Measurements from ENCODE around the gene OR2AE1. TPM values are rescaled to one million over a fixed set of nuclear protein-coding genes. Genes with fewer than 3 reads are reported as not detected.

The OR2AE1 gene
- total and polyA plus RNA-seq, 2 donors (not counting 1 experiment from before 2014, with no cell fraction given) = 0.43 to 1.3 TPM

DNA sequence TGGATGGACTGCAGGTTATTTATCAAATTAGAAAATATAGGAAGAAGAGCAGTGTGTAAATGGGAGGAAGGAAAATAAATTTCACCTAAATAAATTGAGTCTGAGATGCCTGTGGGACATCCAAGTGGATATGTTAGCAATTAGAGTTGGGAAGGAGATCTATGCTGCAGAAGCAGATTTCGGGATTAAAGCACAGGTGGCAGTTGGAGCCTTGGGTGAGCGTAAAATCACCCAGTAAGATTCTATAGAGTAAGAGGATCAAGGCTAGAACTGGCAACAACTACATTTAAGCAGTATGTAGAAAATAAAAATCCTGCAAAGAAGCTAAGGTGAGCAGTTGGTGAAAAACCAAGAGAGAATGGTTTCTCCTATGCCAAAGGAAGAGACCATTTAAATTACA, 34.1 kb upstream of the OR2AE1 start:
- POLR2A ChIA-PET = no interaction called here
- Histone ChIP-seq H3K4me3 (ENCODE audit: control extremely low read depth in 1 of 5, extremely low read depth in 1 of 5, insufficient read depth in 1 of 5, low read depth in 2 of 5, low read length in 4 of 5) (no peak overlapping the region), H3K36me3 (replicated peaks in 1 of 2; ENCODE audit: control extremely low read depth in 1 of 2, control insufficient read depth in 1 of 2, extremely low read depth in 1 of 2, insufficient read depth in 2 of 2, low read length in 1 of 2) (peaks cover 3 to 44% of the 10 kb centered on the region in 2 experiments), H3K27me3 (replicated peaks in 1 of 4; ENCODE audit: control extremely low read depth in 1 of 4, control insufficient read depth in 3 of 4, insufficient read depth in 4 of 4, low read length in 3 of 4) (no peaks in the 10 kb centered on the region), H3K4me1 (ENCODE audit: control insufficient read depth in 2 of 2, insufficient read depth in 2 of 2, low read length in 2 of 2) (peaks cover 5 to 6% of the 10 kb centered on the region in 2 donors), H3K9ac (ENCODE audit: low read length) (no peak overlapping the region), H2AFZ (ENCODE audit: insufficient read depth, low read depth, low read length, poor library complexity, severe bottlenecking) (no peak overlapping the region), H4K20me1 (ENCODE audit: control insufficient read depth, insufficient read depth, low read length, poor library complexity, severe bottlenecking) (peaks cover 57% of the 10 kb centered on the region), H3K9me3 (ENCODE audit: control extremely low read depth in 1 of 3, control insufficient read depth in 2 of 3, insufficient read depth in 1 of 3, low read length in 2 of 3) (no peaks in the 10 kb centered on the region), H3K27ac (ENCODE audit: low read length in 2 of 2) (no peak overlapping the region), H3K4me2 (replicated peaks; ENCODE audit: low read depth, low read length, poor library complexity, severe bottlenecking) (no peak overlapping the region), H3K79me2 (ENCODE audit: control insufficient read depth, insufficient read depth, low read length) (peaks cover 69% of the 10 kb centered on the region)
- Mint-ChIP-seq H3K4me3 (no peak overlapping the region), H3K27ac (no peak overlapping the region), H3K9me3 (ENCODE audit: insufficient read depth) (no peaks in the 10 kb centered on the region), H3K27me3 (no peaks in the 10 kb centered on the region), H3K4me1 (peaks cover 27% of the 10 kb centered on the region)
- intact Hi-C loops (cut with micrococcal nuclease) = no loop called here
- CTCF ChIA-PET = interaction anchor here (9.2 kb wide), 1 partner anchor 82 kb away, joined by 94 read pairs; no protein-coding TSS in a partner anchor
- no peak for ATAC-seq (ENCODE audit: low read depth)
- DNase-seq = no peak
- WGBS (ENCODE audit: insufficient coverage) = no CpG with 5 or more reads among the region's 2 CpGs
- no peak for TF ChIP-seq EZH2 (IDR thresholded peaks at IDR 0.05; ENCODE audit: borderline replicate concordance, insufficient read depth, low read depth, low read length, poor library complexity, severe bottlenecking)
- TF ChIP-seq, protein P1, sequence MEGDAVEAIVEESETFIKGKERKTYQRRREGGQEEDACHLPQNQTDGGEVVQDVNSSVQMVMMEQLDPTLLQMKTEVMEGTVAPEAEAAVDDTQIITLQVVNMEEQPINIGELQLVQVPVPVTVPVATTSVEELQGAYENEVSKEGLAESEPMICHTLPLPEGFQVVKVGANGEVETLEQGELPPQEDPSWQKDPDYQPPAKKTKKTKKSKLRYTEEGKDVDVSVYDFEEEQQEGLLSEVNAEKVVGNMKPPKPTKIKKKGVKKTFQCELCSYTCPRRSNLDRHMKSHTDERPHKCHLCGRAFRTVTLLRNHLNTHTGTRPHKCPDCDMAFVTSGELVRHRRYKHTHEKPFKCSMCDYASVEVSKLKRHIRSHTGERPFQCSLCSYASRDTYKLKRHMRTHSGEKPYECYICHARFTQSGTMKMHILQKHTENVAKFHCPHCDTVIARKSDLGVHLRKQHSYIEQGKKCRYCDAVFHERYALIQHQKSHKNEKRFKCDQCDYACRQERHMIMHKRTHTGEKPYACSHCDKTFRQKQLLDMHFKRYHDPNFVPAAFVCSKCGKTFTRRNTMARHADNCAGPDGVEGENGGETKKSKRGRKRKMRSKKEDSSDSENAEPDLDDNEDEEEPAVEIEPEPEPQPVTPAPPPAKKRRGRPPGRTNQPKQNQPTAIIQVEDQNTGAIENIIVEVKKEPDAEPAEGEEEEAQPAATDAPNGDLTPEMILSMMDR (IDR thresholded peaks at IDR 0.05) = no peak

DNA sequence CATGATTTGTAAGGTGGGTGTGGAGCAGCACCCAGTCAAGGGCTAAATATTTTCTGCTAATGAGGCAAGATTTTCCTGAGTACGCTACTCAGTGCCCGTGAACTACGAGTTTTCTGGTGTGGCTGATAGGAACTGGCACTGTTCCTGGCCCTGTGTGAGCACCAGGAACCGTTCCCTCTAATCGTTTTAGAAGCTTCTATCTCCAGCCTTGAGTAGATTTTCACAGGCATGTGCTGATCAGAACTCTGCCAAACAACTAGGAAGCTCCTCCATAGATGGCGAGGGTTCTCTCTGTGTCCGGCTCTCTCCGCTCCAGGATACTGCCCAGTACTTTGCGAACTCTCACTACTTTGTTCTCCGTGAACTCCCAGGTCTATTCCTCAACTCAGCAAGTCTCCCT, 24.7 kb upstream of the OR2AE1 start:
- Histone ChIP-seq H3K27ac (ENCODE audit: low read length in 2 of 2) (no peak overlapping the region), H3K79me2 (ENCODE audit: control insufficient read depth, insufficient read depth, low read length) (no peaks in the 10 kb centered on the region), H2AFZ (ENCODE audit: insufficient read depth, low read depth, low read length, poor library complexity, severe bottlenecking) (no peak overlapping the region), H3K9me3 (ENCODE audit: control extremely low read depth in 1 of 3, control insufficient read depth in 2 of 3, insufficient read depth in 1 of 3, low read length in 2 of 3) (peaks cover 0 to 3% (median 0%) of the 10 kb centered on the region in 3 donors), H3K9ac (ENCODE audit: low read length) (no peak overlapping the region), H4K20me1 (ENCODE audit: control insufficient read depth, insufficient read depth, low read length, poor library complexity, severe bottlenecking) (peaks cover 16% of the 10 kb centered on the region), H3K4me2 (replicated peaks; ENCODE audit: low read depth, low read length, poor library complexity, severe bottlenecking) (no peak overlapping the region), H3K4me1 (ENCODE audit: control insufficient read depth in 2 of 2, insufficient read depth in 2 of 2, low read length in 2 of 2) (no peaks in the 10 kb centered on the region), H3K4me3 (ENCODE audit: control extremely low read depth in 1 of 5, extremely low read depth in 1 of 5, insufficient read depth in 1 of 5, low read depth in 2 of 5, low read length in 4 of 5) (no peak overlapping the region), H3K27me3 (replicated peaks in 1 of 4; ENCODE audit: control extremely low read depth in 1 of 4, control insufficient read depth in 3 of 4, insufficient read depth in 4 of 4, low read length in 3 of 4) (no peaks in the 10 kb centered on the region), H3K36me3 (replicated peaks in 1 of 2; ENCODE audit: control extremely low read depth in 1 of 2, control insufficient read depth in 1 of 2, extremely low read depth in 1 of 2, insufficient read depth in 2 of 2, low read length in 1 of 2) (peaks cover 3 to 59% of the 10 kb centered on the region in 2 experiments)
- Mint-ChIP-seq H3K4me3 (no peak overlapping the region), H3K27ac (no peak overlapping the region), H3K9me3 (ENCODE audit: insufficient read depth) (peaks cover 5% of the 10 kb centered on the region), H3K27me3 (no peaks in the 10 kb centered on the region), H3K4me1 (peaks cover 7% of the 10 kb centered on the region)
- TF ChIP-seq EZH2 (IDR thresholded peaks at IDR 0.05; ENCODE audit: borderline replicate concordance, insufficient read depth, low read depth, low read length, poor library complexity, severe bottlenecking) = no peak
- TF ChIP-seq, protein P1 (IDR thresholded peaks at IDR 0.05) = no peak
- ChIA-PET POLR2A (no interaction called here), CTCF (interaction anchor here (0.6 kb wide), 1 partner anchor 580 kb away, joined by 4 read pairs; no protein-coding TSS in a partner anchor)
- DNase-seq (no peak), ATAC-seq (ENCODE audit: low read depth) (no peak)
- WGBS (ENCODE audit: insufficient coverage) = 97% methylated on average over 9 of the region's 10 CpGs
- intact Hi-C loops (cut with micrococcal nuclease) = no loop called here
